HEK293 (cell line): ENCODE data around the gene PNPLA2.

Experiments
- REPIN1 ChIP-seq: fragments of 450-650 bp; formaldehyde crosslinking; IDR thresholded peaks from 2 replicates; pipeline ENCODE4 v1.5.1; 2017; ENCODE audit warnings: missing biosample characterization, missing genetic modification characterization, low read depth
- ZBTB26 ChIP-seq: fragments of 450-650 bp; formaldehyde crosslinking; optimal IDR thresholded peaks from 2 replicates; pipeline ENCODE3; 2016; ENCODE audit warnings: missing biosample characterization, mild to moderate bottlenecking, missing genetic modification characterization
- ZBTB8A ChIP-seq: fragments of 450-650 bp; formaldehyde crosslinking; IDR thresholded peaks from 2 replicates; pipeline ENCODE4 v1.5.1; 2016; ENCODE audit warnings: missing biosample characterization, missing genetic modification characterization
- ZNF155 ChIP-seq: fragments of 450-650 bp; formaldehyde crosslinking; IDR thresholded peaks from 2 replicates; pipeline ENCODE4 v1.5.1; 2016; ENCODE audit warnings: missing biosample characterization, missing genetic modification characterization
- ZNF488 ChIP-seq: fragments of 450-650 bp; formaldehyde crosslinking; IDR thresholded peaks from 2 replicates; pipeline ENCODE4 v1.5.1; 2016; ENCODE audit warnings: missing biosample characterization, missing genetic modification characterization
- ZNF670 ChIP-seq: fragments of 450-650 bp; formaldehyde crosslinking; IDR thresholded peaks from 2 replicates; pipeline ENCODE4 v1.5.1; 2016; ENCODE audit warnings: missing biosample characterization, missing genetic modification characterization, low read depth
- ZNF768 ChIP-seq: fragments of 450-650 bp; formaldehyde crosslinking; IDR thresholded peaks from 2 replicates; pipeline ENCODE4 v1.5.1; 2018; ENCODE audit warnings: missing biosample characterization, mild to moderate bottlenecking, missing genetic modification characterization

- no peak for TF ChIP-seq ZBTB8A
- TF ChIP-seq ZBTB26 (tag by site-specific recombination), result no peak
- TF ChIP-seq ZNF155 (tag by site-specific recombination), result no peak
- no peak for TF ChIP-seq ZNF768 (tag by site-specific recombination)
- no peak for TF ChIP-seq ZNF670 (tag by site-specific recombination)
- TF ChIP-seq REPIN1 (tag by site-specific recombination), result no peak
- no peak for TF ChIP-seq ZNF488
These were observed 29.5 kb upstream of the PNPLA2 start for GRCh38 chr11:788953-789940.
